COLO668 (cell line): ENCODE data around the gene INPP5B.

Experiments used
- DNase-seq: peaks from one replicate; lab custom pipeline; 2025; ENCODE audit not compliant: unreplicated experiment; lab: John Stamatoyannopoulos, UW

The INPP5B gene

DNA sequence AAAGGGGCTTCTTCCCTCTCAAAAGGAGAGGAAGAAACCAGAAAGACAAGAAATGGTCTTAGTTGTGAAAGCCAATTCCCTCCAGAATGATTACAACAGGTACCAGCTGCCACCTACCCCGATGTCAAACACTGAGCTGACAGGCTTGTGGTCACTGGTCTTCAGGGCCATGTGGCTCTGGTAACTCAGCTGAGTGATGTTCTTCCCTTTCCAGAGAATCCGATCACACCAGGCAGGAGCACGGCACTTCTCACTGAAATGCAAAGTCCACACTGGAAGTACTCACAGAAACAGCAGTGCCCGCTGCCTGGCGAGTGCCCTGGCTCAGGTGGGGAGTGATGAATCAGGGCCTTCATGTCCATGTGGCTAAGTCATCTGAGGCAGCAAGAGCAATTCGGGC lies 68.8 kb downstream of the INPP5B start:
- no peak for DNase-seq

DNA sequence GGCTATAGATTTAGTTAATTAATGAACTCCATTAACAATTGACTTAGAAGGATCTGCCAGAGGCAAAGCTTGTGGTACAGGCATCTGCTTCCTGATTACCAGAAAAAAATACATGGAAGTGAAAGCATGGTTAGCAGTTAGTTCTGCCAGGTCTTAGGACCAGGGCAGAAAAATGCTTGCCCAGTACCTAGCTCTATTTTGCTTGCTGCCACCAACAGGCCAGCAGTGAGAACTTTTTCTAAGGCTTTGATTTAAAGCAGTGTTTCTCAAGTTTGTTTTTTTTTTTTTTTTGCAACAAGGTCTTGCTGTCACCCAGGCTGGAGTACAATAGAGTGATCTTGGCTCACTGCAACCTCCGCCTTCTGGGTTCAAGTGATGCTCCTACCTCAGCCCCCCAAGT lies 71.0 kb downstream of the INPP5B start:
- DNase-seq: no peak

DNA sequence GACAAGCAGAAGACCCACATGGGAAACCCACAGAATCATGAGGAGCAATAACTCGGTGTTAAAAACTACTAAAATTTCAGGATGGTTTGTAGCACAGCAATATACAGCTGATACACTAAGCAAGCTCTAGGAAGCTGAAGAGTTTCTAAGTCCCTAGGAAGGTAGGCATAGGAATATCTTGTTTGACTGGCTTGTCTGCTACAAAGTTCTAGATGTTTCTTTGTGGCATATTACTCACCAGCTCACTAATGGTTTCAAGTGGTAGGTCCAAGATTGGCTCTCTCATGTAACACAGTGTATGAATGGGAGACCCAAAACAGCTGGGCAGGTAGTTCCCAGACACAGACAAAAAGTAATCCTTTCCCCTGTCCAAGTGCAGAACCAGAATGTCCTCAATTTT lies 74.2 kb downstream of the INPP5B start:
- no peak for DNase-seq

DNA sequence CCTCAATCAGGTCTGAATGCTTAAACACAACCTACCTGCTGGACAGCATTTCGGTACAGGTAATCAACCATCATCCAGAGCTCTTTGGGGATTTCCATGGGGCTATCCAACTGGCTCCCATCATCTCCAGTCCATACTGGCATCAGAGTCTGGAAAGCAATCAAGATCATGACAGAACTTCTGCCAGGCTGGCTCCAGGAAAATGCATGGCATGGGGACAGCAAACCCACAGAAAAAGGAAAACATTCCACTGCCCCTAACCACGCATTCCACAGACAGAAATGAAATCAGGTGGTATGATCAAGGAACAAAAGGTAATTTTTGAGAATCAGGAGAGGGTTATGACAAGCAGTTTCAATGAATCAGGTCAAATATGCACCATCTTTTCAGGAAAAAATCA lies 78.4 kb downstream of the INPP5B start:
- no peak for DNase-seq

DNA sequence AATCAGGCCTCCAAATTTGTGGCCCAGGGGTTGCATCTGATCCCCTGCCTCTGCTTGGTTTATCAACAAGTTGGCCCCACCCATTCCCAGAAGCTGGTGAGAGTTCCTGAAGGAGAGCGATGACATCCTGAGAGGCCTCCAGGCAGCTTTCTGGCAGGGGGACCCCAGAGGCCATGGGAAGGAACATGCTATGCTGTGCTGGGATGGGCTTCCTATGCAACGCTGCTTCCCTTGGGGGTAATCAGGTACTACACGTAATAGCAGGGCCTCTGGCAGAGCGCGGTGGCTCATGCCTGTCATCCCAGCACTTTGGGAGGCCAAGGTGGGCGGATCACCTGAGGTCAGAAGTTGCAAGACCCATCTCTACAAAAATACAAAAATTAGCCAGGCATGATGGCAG lies 79.1 kb downstream of the INPP5B start:
- DNase-seq: no peak

DNA sequence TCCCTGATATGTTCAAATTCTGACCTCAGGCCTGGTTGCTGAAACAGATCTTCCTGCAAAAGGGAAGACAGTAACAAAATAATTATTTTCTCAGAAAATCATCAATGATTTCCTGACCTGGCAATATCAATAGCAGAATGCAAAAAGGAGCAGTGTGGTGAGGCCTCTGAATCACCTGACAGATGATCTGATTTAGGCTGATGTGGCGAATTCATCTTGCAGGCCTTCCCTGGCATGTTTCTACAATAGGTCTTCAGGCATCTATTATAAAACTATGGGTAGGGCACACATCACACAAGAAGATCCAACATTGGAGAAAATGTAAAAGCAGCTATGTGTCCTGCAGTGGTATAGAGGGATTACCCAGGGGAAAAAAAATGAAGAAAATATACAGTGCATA lies 80.4 kb downstream of the INPP5B start:
- DNase-seq: no peak

DNA sequence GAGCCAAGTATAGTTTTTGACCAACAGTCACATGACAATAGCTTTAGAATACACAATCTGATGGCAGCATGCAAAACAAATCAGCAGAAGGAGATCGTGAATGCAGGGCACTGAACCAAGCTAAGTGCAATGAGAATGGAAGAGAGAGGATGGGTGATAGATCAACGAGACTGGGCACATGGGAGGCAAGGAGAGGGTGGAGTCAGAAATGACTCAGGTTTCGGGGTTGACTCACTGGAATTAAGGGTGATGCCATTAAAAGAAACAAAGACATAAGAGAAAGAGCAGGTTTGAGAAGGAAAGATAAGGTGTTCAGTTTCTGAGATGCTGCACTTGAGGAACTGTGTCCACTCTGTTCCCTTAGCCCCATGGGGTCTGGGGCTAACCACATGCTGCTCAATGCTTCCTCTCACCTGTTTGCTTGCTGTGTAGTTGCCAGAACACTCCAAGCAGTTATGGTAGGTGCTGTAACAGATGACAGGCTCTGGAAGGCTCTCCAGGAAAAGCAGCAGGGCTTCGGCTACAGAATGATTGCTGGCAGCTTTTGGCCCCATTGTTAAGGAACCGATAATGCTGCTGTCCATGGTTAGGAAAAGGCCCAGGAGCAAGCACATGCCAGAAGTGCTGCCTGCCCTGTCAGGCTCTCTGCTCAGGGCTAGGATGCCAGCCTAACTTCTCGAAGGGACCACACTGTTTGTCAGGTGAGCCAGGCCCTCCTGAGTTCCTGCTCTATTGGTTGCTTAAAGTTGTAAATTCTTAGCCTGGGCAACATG lies 81.3 kb downstream of the INPP5B start:
- DNase-seq: no peak

DNA sequence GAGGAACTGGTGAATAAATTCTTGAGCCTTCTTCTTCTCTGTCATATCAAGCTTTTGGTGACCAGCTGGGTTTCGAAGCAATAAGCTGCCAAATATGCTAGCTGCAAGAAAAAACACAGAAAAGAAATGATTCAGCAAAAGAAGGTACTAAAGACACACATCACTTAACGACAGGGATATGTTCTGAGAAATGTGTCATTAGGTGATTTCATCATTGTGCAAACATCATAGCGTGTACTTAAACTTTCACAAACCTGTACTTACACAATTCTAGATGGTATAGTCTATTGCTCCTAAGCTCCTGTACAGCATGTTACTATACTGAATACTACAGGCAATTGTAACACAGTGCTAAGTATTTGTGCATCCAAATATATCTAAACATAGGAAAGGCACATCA lies 84.5 kb downstream of the INPP5B start:
- no peak for DNase-seq

DNA sequence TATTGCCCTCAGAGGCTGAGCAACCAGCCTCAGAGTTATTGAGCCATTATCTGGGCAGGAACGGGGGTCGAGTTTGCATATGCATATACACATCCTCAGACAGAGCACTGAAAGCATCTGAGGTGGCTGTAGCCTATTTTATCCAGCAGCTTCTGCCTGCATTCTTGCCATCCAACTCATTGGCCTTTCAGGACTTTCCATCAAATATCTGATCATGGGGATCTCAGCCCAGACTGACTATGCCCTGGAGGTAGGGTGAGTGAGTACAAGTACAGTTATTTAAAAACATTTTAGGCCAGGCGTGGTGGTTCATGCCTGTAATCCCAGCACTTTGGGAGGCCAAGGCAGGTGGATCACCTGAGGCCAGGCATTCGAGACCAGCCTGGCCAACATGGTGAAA lies 85.7 kb downstream of the INPP5B start:
- DNase-seq: no peak

DNA sequence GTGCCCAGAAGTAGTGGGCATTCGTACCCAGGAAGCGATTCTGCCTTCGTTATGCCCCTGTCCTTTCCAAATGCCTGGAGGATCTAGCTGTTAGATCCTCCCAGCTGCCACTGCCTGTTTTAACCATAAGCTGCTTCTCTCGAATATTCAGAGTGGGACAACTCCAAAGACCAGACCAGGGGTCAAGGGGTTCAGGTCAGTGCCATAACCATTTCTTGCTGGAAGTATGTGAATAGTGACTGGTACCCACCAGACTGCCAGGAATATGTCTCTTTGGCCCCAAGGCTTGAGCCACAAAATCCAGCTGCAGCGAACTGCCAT lies 86.5 kb downstream of the INPP5B start:
- no peak for DNase-seq

DNA sequence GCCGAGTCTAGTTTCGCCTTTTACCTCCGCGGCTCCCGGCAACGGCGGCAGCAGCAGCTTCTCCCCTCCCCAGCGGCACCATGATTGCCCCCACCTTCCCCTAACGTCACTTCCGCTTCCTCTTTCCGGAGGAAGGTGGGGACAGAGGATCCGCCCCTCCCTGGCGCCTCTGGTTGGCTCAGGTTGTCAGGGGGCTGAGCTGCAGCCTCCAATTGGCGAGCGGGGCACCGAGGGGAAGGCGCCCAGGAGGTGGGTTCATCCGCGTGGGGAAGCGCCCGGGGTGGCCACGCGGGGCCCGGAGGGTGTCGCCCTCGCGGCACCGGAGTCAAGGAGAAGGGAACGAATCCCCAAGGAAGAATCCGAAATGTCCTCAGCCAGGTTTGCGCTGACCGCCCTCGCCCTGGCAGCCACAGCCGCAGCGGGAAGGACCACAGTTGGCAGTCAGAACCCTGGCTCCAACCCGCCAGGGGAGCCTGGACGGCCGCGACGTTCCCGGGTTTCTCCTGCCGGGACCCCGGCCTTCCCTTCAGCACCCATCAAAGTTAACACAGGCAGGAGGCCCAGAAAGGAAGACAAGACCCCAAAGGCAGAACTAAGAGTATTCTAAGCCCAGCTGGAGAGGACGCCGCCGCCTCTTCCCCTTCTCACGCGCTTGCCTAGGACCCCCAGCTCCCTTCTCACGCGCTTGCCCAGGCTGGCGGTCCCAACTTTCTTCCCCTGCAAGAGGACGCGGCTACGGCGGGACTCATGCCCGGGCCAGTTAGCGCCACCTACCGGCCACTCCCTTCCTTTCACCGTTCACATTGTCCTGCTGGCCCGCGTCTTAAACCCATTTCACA lies 87.1 kb downstream of the INPP5B start, which contains the start of gene MTF1:
Gene MTF1 (minus strand): TSS at position 86 of the 839 bp plus-strand sequence. CDS start 1,934 bp downstream, outside the sequence.
- DNase-seq: peak; percentile 100

DNA sequence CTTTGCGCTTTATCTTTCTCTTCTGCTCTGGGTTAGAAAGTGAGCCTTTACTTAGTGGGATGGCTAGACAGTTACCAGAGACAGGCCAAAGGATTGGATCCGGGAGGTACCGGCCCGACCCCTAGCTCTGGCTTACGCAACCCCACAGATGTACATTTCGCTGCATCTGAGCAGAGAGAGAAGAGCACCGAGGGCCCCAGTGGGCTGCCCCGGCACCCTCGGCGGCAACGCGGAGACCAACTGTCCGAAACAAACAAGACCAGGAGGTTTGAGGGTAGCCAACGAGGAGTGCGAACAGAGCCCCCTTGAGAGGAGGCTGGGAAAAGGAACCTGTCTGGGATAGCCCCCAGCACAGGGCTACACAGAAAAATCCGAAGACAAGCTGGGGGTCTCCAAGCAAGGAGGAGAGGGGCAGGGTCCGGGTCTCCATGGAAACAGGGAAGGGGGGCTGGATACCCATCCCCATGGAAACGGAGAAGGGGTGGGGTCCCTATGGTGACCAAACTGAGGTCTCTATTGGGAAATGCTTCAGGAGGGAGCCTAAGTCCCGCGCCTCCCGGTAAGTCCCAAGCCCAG lies 87.8 kb downstream of the INPP5B start:
- DNase-seq: peak; percentile 54

DNA sequence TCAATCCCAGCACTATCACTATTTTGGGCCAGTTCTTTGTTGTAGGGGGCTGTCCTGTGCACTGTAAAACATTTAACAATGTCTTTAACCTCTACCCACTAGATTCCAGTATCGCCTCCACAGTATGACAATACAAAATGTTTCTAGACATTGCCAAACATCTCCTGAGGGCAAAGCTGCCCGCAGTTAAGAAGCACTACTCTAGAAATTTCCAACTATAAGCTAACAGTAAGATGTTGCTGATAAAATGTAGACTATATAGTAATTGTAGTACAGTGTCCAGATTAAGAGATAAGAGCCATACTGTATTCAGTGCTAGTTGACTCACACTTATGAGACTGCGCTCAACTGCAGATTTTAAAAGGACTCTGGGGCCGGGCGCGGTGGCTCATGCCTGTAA lies 92.4 kb downstream of the INPP5B start:
- DNase-seq: no peak

DNA sequence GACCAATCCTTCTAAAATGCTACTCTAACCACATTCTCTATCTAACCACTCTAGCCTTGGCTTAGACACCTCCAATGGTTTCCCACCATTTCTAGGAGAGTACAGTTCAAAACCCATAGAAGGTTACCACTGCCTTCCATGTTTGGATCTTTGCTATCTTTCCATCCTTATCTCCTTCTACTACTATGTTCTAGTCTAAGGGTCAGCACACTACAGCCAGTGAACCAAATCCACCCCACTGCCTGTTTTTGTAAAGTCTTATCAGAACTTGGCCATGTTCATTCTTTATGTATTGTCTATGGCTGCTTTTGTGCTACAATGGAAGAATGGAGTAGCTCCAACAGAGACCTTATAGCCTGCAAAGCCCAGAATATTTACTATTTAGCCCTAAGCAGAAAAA lies 93.7 kb downstream of the INPP5B start:
- no peak for DNase-seq

DNA sequence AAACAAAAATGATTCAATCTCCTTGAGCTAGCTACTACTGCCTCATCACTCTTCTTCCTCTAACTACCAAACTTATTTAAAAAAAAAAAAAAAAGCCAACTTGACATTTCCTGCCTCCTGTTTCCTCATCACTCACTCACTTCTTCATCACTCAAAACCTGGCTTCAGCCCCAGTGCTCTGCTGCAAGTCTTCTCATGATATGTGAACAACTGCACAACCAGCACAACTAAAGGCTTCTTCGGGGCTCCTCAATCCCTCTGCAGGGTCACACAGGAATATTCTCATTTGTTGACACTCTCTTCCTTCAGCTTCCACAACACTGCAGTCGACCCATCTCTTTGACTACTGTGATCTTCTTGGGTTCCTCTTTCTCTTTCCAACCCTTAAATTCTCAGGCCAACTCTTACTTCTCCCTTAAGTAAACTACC lies 95.1 kb downstream of the INPP5B start:
- no peak for DNase-seq

DNA sequence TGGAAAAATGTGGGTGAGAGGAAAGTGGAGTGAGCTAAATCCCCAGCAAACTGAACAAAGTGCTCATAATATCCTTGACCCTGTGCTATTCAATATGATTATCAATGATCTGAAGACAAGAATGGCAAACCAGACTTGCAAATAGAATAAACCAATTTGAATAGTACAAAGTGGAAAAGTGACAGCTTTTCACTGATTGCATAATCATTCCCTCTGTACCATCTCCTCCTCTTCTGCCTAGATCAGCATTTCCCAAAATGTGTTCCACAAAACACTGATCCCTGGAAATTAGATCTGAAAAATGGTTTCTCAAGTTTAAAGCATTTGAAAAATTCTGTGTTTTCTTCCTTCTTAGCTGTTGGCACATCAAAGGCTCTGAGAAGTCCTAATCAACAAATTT lies 95.6 kb downstream of the INPP5B start:
- no peak for DNase-seq

DNA sequence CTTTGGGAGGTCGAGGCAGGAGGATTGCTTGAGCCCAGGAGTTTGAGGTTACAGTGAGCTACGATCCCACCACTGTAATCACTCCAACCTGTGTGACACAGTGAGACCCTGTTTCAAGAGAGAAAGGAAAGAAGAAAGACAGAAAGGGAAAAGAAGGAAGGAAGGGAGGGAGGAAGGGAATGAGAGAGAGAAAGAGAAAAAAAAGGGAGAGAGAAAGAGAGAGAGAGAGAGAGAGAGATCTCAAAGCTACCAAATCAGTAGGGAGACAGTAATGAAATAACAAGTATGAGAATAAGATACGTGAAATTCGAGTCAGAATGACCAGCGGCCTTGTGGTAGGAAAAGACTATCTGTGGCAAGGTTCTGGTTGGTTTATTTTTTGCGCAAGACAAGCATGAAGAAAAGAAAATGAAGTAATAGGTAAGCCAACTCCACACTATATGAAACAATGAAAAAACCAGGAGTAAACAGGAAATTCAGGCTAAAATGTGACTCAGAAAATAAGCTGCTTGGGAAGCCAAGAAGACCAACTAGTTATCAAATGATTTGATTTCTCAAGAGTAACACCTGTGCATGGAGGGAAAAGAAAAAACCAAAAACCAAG lies 96.4 kb downstream of the INPP5B start:
- DNase-seq: no peak

DNA sequence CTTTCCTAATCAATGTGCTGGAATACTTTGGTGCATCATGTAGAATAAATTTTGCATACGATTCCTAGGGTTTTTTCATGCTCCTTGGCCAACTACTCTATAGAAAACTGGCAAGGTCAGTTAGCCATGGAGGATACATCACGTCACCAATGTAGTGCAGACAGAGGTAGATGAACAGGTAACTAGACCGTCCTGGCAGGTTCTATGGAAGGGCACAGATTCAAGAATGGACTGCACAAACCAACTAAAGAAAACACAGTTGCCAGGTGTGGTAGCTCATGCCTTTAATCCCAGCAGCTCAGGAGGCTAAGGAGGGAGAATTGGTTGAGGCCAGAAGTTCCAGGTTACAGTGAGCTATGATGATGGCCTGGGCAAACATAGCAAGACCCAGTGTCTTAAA lies 97.4 kb downstream of the INPP5B start:
- no peak for DNase-seq

DNA sequence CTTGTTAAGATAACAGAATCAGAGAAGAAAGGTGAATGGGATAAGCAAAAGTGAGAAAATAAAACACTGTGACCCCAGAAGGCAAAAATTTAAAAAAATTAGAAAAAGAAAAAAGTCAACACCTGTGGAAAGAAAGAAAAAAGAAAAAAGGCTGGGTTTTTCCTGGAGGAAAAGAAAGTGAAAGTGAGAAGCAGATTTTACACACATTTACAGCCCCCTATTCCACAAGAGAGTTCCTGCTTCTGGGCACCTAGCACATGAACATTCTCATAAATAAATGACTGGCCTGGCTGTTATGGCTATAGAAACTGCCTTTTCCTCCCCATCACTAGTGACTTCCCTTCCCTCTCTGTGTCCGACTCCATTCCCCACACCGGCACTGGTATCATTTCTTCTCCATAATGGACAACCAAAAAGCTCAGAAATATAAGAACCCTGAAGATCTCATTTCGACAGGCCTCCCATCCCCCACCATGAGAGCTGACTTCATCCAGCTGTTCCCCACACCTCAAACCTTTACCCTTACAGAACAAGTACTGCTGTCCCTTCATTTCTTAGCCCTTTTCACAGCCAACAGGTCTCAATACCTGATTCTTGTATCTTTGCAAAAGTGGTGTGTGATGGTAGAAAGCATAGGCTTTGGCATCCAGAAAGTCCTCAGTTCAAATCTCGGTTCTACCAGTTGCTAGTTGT lies 100.1 kb downstream of the INPP5B start:
- DNase-seq: no peak

DNA sequence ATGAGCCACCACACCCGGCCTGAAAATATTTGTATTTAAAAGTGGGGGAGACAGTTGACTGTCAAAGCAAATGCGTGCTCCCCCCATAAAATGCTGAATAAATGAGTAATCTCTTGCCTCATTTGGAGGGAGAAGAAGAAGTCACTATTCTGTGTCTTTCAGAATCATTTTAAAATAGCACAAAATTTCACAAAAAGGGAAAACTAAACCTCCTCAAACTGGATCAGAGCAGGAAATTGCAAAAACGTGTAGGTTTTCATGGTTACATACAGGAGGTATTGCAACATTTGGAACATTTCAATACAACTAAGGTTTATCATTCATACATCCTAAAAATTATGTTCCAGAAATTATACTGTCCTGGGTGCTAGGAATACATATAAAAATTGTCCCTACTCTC lies 101.1 kb downstream of the INPP5B start:
- no peak for DNase-seq

DNA sequence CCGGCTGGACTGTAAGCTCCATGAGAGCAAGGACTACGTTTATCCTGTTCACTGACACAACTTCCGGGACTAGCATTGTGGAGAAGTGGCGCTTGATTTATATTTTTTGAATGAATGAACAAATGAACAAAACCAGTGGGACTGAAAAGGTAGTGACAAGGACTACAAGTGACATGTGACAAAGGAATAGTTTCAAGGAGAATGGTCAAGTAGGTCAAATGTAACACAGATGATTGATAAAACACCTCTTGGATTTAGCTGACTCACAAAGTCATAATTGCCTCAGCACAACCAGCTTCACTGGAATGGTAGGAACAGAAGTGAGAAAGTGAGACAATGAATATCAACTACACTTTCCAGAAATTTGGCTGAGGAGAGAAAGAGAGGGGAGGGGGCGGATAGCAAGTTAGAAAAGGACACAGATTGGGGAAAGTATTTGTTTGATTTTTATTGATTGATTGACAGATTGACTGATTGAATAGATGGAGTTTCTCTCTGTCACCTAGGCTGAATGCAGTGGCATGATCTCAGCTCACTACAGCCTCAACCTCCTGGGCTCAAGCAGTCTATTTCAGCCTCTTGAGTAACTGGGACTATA lies 101.7 kb downstream of the INPP5B start:
- DNase-seq: no peak
